DMS79 (cell line): ENCODE measurements around the gene THRA.
"Not testable (repeated sequence)": the region's sequence is repeated elsewhere in the genome, so short reads cannot be mapped to it uniquely, and the experiment has no call there.

Experiments
- DNase-seq: peaks from one replicate; lab custom pipeline; 2025; lab: John Stamatoyannopoulos, UW

Gene THRA

GRCh38 chr17:40113110-40113906 lies 50.5 kb downstream of the THRA start:
- peak; percentile 91 for DNase-seq

- DNase-seq: no peak
These were observed 51.1 kb downstream of the THRA start for GRCh38 chr17:40113907-40114245.

- DNase-seq: no peak
These were observed 52.3 kb downstream of the THRA start for GRCh38 chr17:40115101-40115436.

GRCh38 chr17:40121181-40122135 lies 58.7 kb downstream of the THRA start, which contains the start of gene MSL1:
Gene MSL1 (plus strand): TSS chr17:40121971. CDS start chr17:40122613, 642 bp downstream.
- DNase-seq: peak; percentile 46

GRCh38 chr17:40122136-40122998 lies 59.6 kb downstream of the THRA start:
- DNase-seq: no peak

- peak; percentile 40 for DNase-seq
These were observed 60.4 kb downstream of the THRA start for GRCh38 chr17:40122999-40123810.

GRCh38 chr17:40123811-40124114 lies 61.0 kb downstream of the THRA start:
- no peak for DNase-seq

GRCh38 chr17:40124279-40125141 lies 61.7 kb downstream of the THRA start:
- peak; percentile 2 for DNase-seq

- DNase-seq: no peak
These were observed 66.7 kb downstream of the THRA start for GRCh38 chr17:40129498-40129897.

GRCh38 chr17:40130352-40131042 lies 67.7 kb downstream of the THRA start:
- DNase-seq: no peak

- no peak for DNase-seq
These were observed 71.4 kb downstream of the THRA start for GRCh38 chr17:40134184-40134583.

- no peak for DNase-seq
These were observed 73.1 kb downstream of the THRA start for GRCh38 chr17:40135817-40136216.

- DNase-seq: no peak
These were observed 76.8 kb downstream of the THRA start for GRCh38 chr17:40139566-40140058.

- DNase-seq: not testable (repeated sequence)
These were observed 80.4 kb downstream of the THRA start for GRCh38 chr17:40143166-40143565.
